Stomach (tissue), 4 donors: Measurements from ENCODE around the gene POMT2.

Experiments
- POLR2A ChIP-seq, 4 donors: fragments of 450-650 bp; IDR thresholded peaks; one replicate each; pipeline ENCODE4 v1.6.1; 2016; ENCODE audit warnings: antibody characterized with exemption in 4 of 4, control low read depth in 2 of 4, mild to moderate bottlenecking in 1 of 4, moderate library complexity in 1 of 4
- TF ChIP-seq, protein P1 (sequence below), 7 experiments: fragments of 450-650 bp in 4 of 7; fragments of 200-600 bp in 3 of 7; sonication (generic) in 3 of 7; IDR thresholded peaks; one replicate each; pipeline ENCODE4 v1.5.1; 2016 to 2019; ENCODE audit warnings: antibody characterized with exemption in 7 of 7, control low read depth in 2 of 7, mild to moderate bottlenecking in 1 of 7

DNA sequence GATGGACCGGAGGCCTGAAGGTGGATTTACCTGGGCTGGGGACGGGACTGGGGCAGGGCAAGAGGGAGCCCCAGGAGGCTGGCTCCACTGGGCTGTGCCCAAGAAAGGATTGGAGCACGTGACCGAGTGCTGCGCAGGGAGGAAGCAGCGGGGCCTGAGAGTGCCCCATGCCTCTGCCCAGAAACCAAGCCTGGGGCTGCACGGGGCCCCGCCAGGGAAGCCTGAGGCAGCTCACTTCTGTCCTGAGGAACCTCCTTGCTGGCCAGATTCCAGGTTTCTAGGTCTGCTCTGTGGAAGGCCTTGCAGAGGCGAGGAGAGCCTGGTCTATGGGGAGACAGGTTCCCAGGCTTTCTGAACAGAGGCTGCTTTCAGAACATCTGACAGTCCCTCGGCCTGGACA is 60.1 kb downstream of the POMT2 start:
- TF ChIP-seq, protein P1, sequence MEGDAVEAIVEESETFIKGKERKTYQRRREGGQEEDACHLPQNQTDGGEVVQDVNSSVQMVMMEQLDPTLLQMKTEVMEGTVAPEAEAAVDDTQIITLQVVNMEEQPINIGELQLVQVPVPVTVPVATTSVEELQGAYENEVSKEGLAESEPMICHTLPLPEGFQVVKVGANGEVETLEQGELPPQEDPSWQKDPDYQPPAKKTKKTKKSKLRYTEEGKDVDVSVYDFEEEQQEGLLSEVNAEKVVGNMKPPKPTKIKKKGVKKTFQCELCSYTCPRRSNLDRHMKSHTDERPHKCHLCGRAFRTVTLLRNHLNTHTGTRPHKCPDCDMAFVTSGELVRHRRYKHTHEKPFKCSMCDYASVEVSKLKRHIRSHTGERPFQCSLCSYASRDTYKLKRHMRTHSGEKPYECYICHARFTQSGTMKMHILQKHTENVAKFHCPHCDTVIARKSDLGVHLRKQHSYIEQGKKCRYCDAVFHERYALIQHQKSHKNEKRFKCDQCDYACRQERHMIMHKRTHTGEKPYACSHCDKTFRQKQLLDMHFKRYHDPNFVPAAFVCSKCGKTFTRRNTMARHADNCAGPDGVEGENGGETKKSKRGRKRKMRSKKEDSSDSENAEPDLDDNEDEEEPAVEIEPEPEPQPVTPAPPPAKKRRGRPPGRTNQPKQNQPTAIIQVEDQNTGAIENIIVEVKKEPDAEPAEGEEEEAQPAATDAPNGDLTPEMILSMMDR (IDR thresholded peaks at IDR 0.05) = no peak
- TF ChIP-seq POLR2A (IDR thresholded peaks at IDR 0.05) = no peak
